Measurements from ENCODE around the gene SLC39A11.
"Not testable (repeated sequence)": the region's sequence is repeated elsewhere in the genome, so short reads cannot be mapped to it uniquely, and the experiment has no call there.

The SLC39A11 gene

DNA sequence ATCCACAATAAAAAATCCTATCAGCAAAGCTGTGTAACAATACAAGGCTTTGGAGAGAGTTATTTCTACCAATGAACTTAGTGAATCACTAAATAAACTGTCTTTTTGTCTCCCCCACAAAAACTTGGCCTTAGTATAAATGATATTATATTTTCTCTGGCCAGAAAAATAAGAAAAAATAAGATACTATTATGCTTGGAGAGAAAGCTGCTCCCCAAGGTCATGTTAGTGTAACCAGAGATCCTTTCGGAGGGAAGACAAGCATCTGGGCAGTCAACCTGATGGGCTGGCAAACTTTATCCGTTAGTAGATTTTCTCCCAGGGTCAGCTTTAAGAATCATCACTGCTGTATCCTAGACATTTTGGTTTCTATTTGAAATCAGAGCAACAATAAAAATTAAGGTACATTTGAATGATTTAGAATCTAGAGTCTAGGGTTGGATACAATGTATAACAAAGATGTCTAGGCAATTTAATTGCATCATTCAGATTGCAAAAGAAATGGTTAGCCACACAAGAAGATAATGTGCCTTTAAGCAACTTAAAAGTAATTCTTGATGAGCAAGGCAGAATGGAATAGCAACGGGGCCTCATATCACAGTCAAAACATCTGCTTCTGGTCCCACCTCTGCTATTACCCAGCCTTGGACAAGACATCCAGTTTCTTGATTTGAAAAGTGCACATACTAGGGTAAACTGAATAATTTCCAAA lies 280.4 kb downstream of the SLC39A11 start:
- in situ Hi-C loops (cut with HindIII; ENCODE audit: low sequenced_read_pairs): loop anchor here (10.0 kb wide), 1 partner anchor 293 kb away; no protein-coding TSS in a partner anchor

DNA sequence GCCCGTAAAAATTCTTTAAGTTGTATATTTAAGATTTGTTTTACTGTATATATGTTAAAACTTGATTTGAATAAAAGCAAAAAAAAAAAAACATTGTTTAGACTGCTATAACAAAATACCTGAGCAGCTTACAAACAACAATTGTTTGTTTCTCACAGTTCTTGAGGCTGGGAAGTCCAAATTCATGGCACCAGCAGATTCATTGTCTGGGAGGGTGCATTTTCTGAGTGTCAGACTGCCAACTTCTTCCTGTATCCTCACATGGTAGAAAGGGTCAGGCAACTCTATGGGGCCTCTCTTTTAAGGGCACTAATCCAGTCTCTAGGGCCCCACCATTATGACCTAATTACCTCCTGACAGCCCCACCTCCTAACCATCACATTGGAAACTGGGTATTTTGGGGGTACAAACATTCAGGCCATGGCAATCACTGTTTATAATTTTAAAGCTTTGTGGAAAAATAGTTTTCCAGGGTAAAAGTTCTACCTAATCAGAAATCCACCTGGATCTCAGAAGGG lies 281.4 kb downstream of the SLC39A11 start:
- in situ Hi-C loops (cut with HindIII; ENCODE audit: low sequenced_read_pairs): loop anchor here (10.0 kb wide), 1 partner anchor 294 kb away; no protein-coding TSS in a partner anchor

DNA sequence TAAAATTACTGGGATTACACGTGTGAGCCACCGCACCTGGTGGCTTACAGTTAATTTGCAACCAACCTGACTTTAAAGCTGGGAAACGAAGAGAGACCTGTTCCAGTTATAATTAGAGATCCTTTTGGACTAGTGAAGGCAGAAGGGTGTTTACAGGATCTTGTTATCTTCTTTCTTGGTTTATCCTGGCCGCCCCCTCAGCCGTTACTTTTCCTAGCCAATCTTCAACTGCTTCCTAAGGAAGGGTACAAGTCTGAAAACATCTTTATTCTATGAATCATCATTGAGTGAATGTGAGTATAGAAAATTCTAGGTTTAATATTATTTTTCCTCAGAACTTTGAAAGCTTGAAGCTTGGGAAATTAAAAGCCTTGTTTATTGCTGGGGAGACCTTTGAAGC lies 286.5 kb downstream of the SLC39A11 start:
- in situ Hi-C loops (cut with HindIII; ENCODE audit: low sequenced_read_pairs): no loop called here

DNA sequence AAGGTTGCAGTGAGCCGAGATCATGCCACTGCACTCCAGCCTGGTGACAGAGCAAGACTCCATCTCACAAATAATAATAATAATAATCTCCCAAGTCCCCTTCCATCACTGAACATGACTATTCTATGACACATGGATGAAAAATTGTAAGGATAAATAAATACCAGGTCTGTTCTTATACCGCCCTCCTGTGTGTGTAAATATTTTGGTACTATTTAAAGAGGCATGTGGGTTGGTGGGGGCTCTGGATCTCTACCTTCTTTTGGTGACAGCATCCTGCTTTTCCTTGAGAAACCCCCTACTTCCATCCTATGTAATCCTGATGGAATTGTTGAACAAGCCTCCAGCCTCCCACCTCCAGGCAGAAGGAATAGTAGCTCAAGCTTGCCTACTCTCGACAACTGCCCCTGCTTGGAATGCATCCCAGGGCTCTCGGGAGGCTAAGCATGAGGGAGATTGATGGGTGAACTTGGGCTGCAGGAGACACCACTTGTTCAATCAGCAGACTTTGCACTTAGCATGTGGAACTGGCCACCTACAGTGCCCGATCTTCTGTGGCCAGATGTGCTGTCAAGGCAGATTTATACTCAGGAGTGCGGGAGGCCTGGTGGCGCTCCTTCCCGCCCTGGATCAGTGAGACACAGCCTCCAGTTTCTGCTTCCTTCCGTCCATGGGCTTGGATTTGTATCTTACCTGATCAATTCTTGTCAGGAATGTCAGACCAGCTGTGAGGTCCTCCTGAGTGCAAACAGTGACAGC lies 287.4 kb downstream of the SLC39A11 start:
- in situ Hi-C loops (cut with HindIII; ENCODE audit: low sequenced_read_pairs): no loop called here

DNA sequence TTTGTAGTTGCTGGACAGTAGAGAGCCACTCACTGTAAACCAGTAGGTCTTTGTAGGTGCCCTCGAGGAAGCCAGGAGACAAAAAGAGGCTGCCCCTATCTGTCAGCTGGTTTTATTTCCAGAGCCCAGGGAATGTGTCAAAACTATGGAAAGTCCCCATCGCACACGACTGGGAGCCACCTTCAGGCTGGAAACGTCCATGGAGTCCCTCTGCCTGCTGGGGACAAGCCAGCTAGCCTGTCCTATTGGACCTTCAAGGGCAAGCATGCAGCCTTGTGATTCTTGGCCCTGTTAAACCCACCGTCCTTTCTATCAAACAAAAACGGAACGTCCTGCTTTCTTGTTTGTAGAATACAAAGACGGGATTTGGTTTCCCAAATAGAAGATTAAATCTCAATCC lies 289.8 kb downstream of the SLC39A11 start:
- in situ Hi-C loops (cut with HindIII; ENCODE audit: low sequenced_read_pairs): no loop called here

DNA sequence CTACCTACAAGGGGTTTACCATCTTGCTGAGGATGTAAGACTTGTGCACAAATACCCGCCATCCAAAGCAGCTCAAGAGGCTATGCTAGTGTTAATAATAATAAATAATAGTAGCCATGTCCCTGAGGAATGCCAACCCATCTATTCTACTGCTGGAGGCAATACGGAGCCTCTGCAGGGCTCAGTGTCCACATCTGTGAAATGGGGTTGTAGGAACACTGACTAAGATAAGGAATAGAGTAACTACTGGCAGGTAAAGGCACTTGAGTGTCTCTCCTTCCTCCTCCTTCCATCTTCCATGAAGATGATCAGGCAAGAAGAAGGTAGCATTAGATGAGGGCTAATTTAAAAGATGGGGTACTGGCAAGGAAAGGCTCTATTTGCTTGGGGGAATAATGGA lies 295.3 kb downstream of the SLC39A11 start:
- in situ Hi-C loops (cut with HindIII; ENCODE audit: low sequenced_read_pairs): no loop called here

DNA sequence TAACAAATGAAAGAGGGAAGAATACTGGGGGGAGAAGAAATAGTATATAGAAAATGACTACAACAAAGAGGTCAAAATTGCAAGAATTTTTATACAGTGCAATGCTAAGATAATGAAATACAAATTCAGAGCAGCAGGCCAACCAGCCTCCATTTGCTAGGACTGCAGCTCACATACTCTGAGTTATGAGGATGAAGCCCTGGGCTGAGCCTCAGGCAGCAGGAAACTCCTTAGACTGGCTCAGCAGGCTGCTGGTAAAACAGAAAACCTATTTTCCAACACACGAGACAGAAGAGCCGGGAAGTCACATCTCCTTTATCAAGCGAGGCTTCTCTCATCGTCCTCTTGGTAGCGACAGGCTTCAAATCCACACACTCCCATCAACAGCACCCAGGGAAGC lies 296.5 kb downstream of the SLC39A11 start:
- in situ Hi-C loops (cut with HindIII; ENCODE audit: low sequenced_read_pairs): no loop called here

DNA sequence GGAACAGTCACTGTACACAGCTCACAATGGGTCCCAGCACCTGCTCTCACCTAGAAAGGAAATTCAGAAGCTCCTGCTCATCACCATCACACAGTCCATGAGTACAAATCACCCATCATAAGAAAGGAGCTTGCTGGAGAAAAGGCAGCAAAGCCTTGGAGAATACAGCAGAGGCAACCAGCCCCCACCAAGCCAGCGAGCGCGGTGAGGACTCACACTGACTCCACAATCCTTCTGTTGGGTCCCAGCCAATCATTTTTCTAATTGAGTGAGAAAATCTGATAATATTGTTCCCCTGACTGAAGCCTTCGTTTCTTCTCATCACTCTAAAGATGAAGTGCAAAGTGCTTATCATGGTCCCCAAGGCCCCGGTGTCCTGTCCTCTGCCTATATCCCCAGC lies 298.3 kb downstream of the SLC39A11 start:
- in situ Hi-C loops (cut with HindIII; ENCODE audit: low sequenced_read_pairs): no loop called here

DNA sequence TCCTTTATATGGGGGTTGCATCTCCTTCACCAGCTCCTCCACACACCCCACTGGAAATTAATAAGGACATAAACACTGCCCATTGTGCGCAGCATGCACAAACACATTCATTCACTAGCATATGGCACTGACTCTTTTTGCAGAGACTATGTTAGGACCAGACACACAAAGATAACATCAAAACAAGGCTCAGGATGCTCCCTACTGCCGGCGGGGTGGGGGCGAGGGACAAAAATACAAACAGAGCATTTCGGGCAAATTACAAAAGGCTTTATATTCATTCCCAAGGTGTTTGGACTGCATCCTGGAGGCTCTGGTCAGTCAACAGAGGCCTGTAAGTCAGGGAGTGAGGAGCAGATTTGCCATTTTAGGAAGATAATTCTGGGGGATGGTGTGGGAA lies 299.7 kb downstream of the SLC39A11 start:
- in situ Hi-C loops (cut with HindIII; ENCODE audit: low sequenced_read_pairs): no loop called here

DNA sequence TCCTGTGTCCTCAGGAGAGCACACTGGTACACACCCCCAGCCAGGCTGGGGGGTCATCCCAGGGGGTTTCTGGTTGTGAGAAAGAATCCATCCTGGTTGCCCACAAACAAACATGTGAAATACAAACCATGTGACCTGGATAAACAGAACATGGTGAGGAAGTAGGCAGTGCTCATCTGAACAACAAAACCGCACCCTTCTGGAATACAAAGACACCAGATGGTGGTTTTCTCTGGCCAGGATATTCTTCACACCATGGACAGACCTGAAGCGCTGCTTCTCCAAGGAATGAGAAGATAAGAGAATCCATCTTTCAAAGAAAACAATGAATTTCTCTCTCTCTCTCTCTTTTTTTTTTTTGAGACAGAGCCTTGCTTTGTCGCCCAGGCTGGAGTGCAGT lies 302.3 kb downstream of the SLC39A11 start:
- in situ Hi-C loops (cut with HindIII; ENCODE audit: low sequenced_read_pairs): no loop called here

DNA sequence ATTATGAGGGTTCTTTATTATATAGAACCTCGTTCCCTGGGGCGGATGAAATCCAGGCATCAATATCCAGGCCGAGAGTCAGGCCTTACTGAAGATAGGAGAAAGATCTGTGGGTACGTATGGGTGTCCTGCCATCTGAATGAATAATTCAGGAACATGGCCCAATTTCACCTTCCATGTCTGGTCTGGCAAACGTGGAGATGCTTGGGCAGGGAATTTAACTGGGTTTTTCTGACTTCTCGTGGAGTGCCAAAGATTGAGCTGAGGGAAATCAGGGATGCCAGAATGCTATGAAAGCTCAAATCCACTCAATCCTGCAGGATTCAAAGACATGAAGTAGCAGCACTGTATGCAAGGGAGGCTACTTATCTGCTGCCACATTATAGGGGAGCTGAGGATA lies 302.8 kb downstream of the SLC39A11 start:
- in situ Hi-C loops (cut with HindIII; ENCODE audit: low sequenced_read_pairs): no loop called here

DNA sequence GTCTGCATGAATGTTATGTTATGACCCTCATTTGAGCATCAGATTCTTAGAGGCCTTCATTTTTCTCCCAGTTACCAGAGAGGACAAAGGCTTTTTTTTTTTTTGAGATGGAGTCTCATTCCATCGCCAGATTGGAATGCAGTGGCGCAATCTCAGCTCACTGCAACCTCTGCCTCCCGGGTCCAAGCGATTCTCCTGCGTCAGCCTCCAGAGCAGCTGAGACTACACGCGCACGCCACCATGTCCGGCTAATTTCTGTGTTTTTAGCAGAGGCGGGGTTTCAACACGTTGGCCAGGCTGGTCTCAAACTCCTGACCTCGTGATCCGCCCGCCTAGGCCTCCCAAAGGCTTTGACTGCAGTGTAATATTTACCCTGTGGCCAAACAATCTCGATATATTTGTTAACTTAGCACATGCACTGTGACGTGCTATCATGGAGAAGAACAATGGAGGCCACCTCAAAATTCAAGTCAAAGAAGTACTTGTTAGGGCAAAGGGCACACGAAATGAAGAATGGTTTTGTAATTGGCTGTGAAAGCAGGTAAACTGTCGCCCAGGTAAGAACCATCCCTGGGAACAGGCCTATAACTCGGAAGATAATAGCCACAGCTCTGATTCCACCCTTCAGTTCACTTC lies 303.4 kb downstream of the SLC39A11 start:
- in situ Hi-C loops (cut with HindIII; ENCODE audit: low sequenced_read_pairs): no loop called here

DNA sequence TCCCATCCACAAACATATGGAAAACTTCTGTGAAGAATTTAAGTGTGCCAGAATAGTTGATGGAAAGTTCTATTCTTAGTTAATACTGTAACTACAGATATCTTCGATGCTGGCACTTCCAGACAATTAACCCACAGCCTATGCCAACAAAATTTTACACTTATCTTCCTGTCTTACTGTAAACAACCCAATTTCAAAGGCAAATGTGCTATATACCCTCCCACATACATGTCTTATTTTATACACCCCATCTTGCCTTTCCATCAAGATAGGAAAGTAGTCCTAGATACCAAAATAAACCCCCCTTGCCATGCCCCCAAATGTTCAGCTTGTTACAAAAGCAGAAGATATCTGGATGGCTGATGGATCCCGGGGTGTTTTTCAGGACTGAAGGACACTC lies 306.3 kb downstream of the SLC39A11 start:
- in situ Hi-C loops (cut with HindIII; ENCODE audit: low sequenced_read_pairs): no loop called here

DNA sequence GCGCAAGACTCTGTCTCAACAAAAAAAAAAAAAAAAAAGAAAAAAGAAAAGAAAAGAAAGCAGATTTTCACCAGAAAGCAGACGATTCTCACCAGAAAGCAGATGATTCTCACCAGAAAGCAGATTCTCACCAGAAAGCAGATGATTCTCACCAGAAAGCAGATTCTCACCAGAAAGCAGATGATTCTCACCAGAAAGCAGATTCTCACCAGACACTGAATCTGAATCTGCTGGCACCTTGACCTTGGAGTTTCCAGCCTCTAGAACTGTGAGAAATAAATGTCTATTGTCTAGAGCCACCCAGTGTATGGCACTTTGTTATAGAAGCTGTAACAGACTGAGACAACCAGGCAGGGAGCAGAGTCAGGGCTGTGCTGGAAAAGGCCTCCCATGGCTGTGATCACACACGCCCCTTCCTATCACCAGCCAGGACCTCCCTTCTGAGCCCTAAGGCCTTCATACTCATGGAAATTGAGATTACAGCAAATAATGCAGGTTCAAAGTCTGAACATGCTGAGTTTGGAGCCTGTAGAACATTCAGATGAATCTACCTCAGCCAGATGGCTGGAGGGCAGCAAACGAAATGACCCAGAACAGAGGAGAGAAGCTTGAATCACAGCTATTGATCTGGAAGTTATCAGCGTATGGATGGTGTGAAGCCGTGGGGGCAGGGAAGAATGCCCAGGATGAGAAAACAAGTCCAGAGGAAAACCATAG lies 309.3 kb downstream of the SLC39A11 start:
- in situ Hi-C loops (cut with HindIII; ENCODE audit: low sequenced_read_pairs): no loop called here

DNA sequence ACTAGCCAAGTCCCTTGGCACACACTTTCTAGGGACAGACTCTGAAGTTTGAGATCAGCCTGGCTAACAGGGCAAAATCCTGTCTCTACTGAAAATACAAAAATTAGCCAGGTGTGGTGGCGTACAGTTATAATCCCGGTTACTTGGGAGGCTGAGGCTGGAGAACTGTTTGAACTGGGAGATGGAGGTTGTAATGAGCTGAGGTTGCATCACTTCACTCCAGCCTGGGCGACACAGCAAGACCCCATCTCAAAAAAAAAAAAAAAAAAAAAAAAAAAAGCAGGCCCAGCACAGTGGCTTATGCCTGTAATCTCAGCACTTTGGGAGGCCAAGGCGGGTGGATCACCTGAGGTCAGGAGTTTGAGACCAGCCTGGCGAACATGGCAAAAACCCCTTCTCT lies 310.1 kb downstream of the SLC39A11 start:
- in situ Hi-C loops (cut with HindIII; ENCODE audit: low sequenced_read_pairs): not testable (repeated sequence)

DNA sequence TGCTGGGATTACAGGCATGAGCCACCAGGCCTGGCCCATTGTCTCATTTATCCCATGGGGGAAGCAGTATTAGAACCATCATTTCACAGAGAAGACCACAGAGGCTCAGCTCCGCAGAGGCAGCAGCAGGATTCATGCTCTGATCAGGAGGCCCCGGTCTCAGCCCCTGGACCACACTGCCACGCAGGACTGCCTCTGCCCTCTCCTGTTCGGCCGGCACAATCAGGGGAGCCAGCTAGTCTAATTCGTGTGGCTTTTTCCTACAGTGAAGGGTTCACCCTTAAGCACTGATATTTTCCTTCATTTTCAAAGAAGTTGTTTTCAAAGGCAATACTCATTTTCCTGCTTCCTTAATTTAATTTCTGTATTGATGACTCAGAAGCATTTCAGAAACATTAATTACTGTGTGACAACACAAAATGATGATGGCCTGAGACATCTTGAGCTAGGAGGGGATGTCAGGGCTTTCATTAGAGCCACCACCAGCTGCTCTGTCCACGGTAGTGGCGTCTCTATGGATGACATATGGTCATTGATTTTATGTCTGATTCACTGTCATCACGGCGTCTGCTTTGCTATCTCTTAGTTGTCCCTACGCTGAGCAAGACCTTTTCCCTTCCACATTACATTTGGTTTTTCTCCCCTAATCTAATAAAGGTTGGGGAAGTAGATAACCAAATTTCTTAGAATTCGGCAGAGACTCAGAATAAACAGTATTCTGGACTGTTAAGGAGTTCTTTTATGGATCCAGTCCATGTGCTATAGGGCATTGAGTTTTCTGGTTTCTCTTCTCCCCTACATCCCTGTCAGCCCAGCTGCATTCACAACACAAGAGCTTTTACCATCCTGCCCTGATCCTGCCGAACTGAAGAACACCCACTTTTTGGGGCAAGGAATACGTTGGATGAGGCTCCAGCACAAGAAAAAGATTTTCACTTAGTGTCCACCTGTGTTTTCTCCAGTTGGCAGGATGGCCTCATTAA lies 314.0 kb downstream of the SLC39A11 start:
- in situ Hi-C loops (cut with HindIII; ENCODE audit: low sequenced_read_pairs): no loop called here

DNA sequence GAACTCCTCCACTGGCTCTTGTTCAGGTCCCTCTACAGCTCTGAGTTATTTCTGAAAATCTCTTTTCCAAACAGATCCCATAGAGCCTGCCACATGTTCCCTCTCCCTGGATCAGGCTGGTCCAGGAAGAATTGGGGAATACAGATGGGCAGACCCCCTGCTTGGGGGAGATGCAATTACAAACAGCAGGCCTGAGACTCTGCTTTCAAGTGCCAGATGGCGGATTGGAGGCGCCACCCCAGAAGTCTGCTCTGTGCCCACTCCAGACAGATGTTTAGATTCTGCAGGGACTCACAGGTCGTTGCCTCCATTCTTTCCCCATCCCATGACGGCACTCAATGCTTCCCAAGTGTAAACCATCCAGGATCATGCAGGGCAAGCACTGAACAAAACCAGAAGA lies 316.6 kb downstream of the SLC39A11 start:
- in situ Hi-C loops (cut with HindIII; ENCODE audit: low sequenced_read_pairs): no loop called here

DNA sequence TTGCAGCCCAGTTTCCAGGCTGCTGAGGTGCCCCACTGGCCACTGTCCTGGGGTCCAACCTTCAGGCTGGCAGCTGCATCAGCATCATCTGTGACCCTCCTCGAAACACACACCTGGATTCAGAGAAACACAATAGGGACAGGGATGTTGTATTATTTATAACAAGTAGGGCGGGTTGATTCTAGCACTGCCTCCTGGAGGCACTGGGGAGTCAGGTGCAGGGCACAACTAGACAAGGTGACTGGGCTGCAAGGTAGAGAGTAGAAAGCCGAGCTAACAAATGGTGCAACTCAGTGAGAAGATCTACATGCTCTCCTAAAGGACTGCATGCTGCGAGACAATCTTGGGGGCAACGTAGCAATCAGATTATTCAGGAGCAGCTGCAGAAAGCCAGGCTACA lies 317.3 kb downstream of the SLC39A11 start:
- in situ Hi-C loops (cut with HindIII; ENCODE audit: low sequenced_read_pairs): no loop called here

DNA sequence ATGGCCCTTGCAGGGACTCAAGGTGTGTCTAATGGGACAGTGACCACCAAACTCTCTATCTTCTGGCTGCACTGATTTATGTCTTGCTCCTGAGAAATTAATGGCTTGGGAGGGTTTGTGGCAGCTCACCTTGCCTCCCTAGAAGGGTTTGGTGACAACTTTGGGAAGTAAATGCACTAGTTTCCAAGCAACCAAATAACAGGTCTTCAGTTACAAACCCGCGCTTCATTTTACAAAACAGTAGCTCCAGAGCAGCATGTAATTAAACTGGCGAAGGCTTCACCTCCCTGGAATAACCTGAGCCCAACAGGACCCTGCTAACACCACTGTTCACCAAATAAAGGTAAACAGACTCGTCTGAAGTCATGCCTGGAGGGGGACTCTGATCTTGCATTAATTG lies 318.3 kb downstream of the SLC39A11 start:
- in situ Hi-C loops (cut with HindIII; ENCODE audit: low sequenced_read_pairs): no loop called here

DNA sequence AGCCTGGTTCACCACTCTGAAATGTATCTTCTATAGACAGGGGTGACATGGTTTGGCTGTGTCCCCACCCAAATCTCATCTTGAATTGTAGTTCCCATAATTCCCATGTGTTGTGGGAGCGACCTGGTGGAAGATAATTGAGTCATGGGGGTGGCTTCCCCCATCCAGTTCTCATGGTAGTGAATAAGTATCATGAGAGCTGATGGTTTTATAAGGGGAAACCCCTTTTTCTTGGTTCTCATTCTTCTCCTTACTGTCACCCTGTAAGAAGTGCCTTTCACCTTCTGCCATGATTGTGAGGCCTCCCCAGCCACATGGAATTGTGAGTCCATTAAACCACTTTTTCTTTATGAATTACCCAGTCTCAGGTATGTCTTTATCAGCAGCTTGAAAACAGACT lies 319.3 kb downstream of the SLC39A11 start:
- in situ Hi-C loops (cut with HindIII; ENCODE audit: low sequenced_read_pairs): not testable (repeated sequence)
